Large intestine (tissue), 3 donors: Measurements from ENCODE around the gene APLF. TPM values are rescaled to one million over a fixed set of nuclear protein-coding genes. Genes with fewer than 3 reads are reported as not detected.

Experiments
- DNase-seq, 2 donors: peaks; one replicate each; pipeline versions ENCODE4 v3.0.0 to v3.0.0-alpha.2; 2013
- H3K27ac ChIP-seq: one replicate; pipeline ENCODE4 v1.5.1; 2013; ENCODE audit warnings: low read length
- H3K27me3 ChIP-seq: 2 replicates; pipeline ENCODE4 v1.6.1; 2013; ENCODE audit warnings: low read length; ENCODE audit not compliant: control insufficient read depth, insufficient read depth
- H3K36me3 ChIP-seq: 2 replicates; pipeline ENCODE4 v1.6.1; 2013; ENCODE audit warnings: low read length; ENCODE audit not compliant: control insufficient read depth, insufficient read depth
- H3K4me1 ChIP-seq: one replicate; pipeline ENCODE4 v1.6.1; 2013; ENCODE audit warnings: low read length; ENCODE audit not compliant: control insufficient read depth, insufficient read depth
- H3K4me3 ChIP-seq: one replicate; pipeline ENCODE4 v1.5.1; 2013; ENCODE audit warnings: low read length
- H3K9me3 ChIP-seq: one replicate; pipeline ENCODE4 v1.6.1; 2013; ENCODE audit warnings: mild to moderate bottlenecking, low read depth, low read length, moderate library complexity; ENCODE audit not compliant: control insufficient read depth
- WGBS: methylation state at CpG from one replicate; pipeline ENCODE4 v1.1.5; 2013; ENCODE audit warnings: low lambda C conversion rate; ENCODE audit not compliant: insufficient coverage; 5-methylcytosine and 5-hydroxymethylcytosine counted together
- polyA plus RNA-seq: library from polyadenylated mRNA; unstranded; fragments of 120-200 nt; gene quantifications from one replicate; pipeline ENCODE4 v1.2.1, GENCODE V29; 2013

The APLF gene
- polyA plus RNA-seq, 1 donor, result 2.0 TPM

GRCh38 chr2:68428126-68428525 is 39.3 kb upstream of the APLF start:
- DNase-seq, result no peak
- H3K4me1 ChIP-seq, result no peaks in the 10 kb centered on the region
- no peak overlapping the region for H3K4me3 ChIP-seq
- no peaks in the 10 kb centered on the region for H3K27me3 ChIP-seq
- no peaks in the 10 kb centered on the region for H3K36me3 ChIP-seq
- H3K9me3 ChIP-seq, result peaks cover 3% of the 10 kb centered on the region
- 78% methylated on average over 3 of the region's 4 CpGs for WGBS
- H3K27ac ChIP-seq, result no peak overlapping the region

DNA sequence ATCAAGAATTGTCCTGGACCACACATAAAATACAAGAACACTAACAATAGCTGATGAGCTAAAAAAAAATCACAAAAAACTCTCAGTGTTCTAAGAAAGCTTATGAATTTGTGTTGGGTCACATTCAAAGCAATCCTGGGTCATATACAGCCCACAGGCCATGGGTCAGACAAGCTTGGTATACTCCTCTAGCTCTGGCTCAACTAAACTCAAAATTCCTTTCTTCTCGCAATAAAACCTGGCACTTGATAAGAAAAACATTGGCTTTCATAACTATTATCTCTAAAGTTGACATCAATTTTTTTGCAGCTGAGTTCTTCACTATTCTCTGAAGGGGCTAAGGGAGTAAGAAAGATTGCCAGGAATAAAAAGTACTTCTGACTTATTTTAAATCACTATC is 38.6 kb upstream of the APLF start:
- no peak overlapping the region for H3K27ac ChIP-seq
- WGBS, result no CpG with 5 or more reads among the region's 1 CpG
- no peaks in the 10 kb centered on the region for H3K27me3 ChIP-seq
- no peaks in the 10 kb centered on the region for H3K36me3 ChIP-seq
- peaks cover 3% of the 10 kb centered on the region for H3K9me3 ChIP-seq
- H3K4me1 ChIP-seq, result no peaks in the 10 kb centered on the region
- H3K4me3 ChIP-seq, result no peak overlapping the region
- DNase-seq, result no peak

DNA sequence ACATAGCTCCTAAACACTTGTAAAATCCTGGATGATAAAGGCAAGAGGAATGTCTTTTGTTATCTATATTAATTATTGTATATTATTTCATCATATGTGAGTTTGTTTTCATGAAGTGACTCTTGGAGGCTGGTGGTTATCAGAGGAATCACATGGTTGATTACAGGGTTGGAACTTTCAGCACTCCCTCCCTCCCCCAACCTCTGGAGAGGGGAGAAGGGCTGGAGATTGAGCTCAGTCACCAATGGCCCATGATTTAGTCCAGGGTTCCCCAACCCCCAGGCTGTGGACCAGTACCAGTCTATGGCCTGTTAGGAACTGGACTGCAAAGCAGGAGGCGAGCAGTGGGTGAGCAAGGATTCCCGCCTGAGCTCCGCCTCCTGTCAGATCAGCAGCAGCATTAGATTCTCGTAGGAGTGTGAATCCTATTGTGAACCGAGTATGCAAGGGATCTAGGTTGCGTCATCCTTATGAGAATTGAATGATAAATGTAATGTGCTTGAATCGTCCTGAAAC is 38.0 kb upstream of the APLF start:
- H3K27me3 ChIP-seq, result no peaks in the 10 kb centered on the region
- peaks cover 3% of the 10 kb centered on the region for H3K9me3 ChIP-seq
- H3K4me1 ChIP-seq, result no peaks in the 10 kb centered on the region
- DNase-seq, result no peak
- no CpG with 5 or more reads among the region's 7 CpGs for WGBS
- no peak overlapping the region for H3K27ac ChIP-seq
- H3K36me3 ChIP-seq, result no peaks in the 10 kb centered on the region
- no peak overlapping the region for H3K4me3 ChIP-seq

GRCh38 chr2:68431316-68431972 is 35.9 kb upstream of the APLF start:
- H3K27me3 ChIP-seq, result peaks cover 3% of the 10 kb centered on the region
- H3K4me3 ChIP-seq, result no peak overlapping the region
- no CpG with 5 or more reads among the region's 8 CpGs for WGBS
- no peak overlapping the region for H3K27ac ChIP-seq
- H3K4me1 ChIP-seq, result no peaks in the 10 kb centered on the region
- peaks cover 3% of the 10 kb centered on the region for H3K9me3 ChIP-seq
- no peak for DNase-seq
- no peaks in the 10 kb centered on the region for H3K36me3 ChIP-seq

GRCh38 chr2:68432696-68433658 is 34.4 kb upstream of the APLF start:
- no peak for DNase-seq
- Histone ChIP-seq H3K9me3 (peaks cover 3% of the 10 kb centered on the region), H3K4me1 (no peaks in the 10 kb centered on the region), H3K27me3 (peaks cover 3% of the 10 kb centered on the region), H3K4me3 (no peak overlapping the region), H3K36me3 (no peaks in the 10 kb centered on the region), H3K27ac (no peak overlapping the region)
- WGBS, result no CpG with 5 or more reads among the region's 14 CpGs

DNA sequence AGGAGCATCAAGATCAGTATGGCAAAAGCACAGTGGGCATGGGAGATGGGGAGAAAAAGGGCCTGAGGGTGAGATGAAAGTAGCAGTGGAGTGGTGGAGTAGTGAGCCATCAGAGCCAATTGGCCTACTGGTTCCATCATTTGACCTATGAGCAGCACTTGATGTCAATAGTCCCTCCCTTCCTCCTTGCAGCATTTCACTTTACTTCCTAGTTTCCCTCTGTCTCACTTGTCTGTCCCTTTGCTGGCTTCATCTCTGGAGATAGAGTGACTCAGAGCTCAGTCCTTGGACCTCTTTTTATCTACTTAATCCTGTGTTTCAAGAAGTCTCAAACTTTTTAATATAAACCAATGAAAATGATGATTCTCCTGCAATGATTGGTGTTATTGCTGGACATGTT is 32.4 kb upstream of the APLF start:
- no peak for DNase-seq

GRCh38 chr2:68435615-68436014 is 31.8 kb upstream of the APLF start:
- H3K4me3 ChIP-seq, result no peak overlapping the region
- no peak overlapping the region for H3K27ac ChIP-seq
- peaks cover 3% of the 10 kb centered on the region for H3K27me3 ChIP-seq
- no peaks in the 10 kb centered on the region for H3K4me1 ChIP-seq
- H3K9me3 ChIP-seq, result peaks cover 3% of the 10 kb centered on the region
- no peak for DNase-seq
- H3K36me3 ChIP-seq, result no peaks in the 10 kb centered on the region

More for the DNA sequence above, 32.4 kb upstream of the APLF start:
- peaks cover 3% of the 10 kb centered on the region for H3K9me3 ChIP-seq
- H3K4me3 ChIP-seq, result no peak overlapping the region
- H3K27ac ChIP-seq, result no peak overlapping the region
- peaks cover 3% of the 10 kb centered on the region for H3K27me3 ChIP-seq
- H3K36me3 ChIP-seq, result no peaks in the 10 kb centered on the region
- H3K4me1 ChIP-seq, result no peaks in the 10 kb centered on the region

GRCh38 chr2:68436270-68436669 is 31.1 kb upstream of the APLF start:
- WGBS, result no CpG with 5 or more reads among the region's 4 CpGs

GRCh38 chr2:68438455-68439303 is 28.7 kb upstream of the APLF start:
- Histone ChIP-seq H3K9me3 (no peaks in the 10 kb centered on the region), H3K36me3 (no peaks in the 10 kb centered on the region), H3K27ac (no peak overlapping the region), H3K4me3 (no peak overlapping the region), H3K4me1 (no peaks in the 10 kb centered on the region), H3K27me3 (peaks cover 3% of the 10 kb centered on the region)
- DNase-seq, result no peak
- WGBS, result 45% methylated on average over 2 of the region's 7 CpGs

More at GRCh38 chr2:68436270-68436669, 31.1 kb upstream of the APLF start:
- no peaks in the 10 kb centered on the region for H3K36me3 ChIP-seq
- peaks cover 3% of the 10 kb centered on the region for H3K27me3 ChIP-seq
- DNase-seq, result no peak
- no peak overlapping the region for H3K4me3 ChIP-seq
- no peaks in the 10 kb centered on the region for H3K4me1 ChIP-seq
- H3K9me3 ChIP-seq, result peaks cover 3% of the 10 kb centered on the region
- H3K27ac ChIP-seq, result no peak overlapping the region
